Measurements from ENCODE around the gene PCK1.

DNA sequence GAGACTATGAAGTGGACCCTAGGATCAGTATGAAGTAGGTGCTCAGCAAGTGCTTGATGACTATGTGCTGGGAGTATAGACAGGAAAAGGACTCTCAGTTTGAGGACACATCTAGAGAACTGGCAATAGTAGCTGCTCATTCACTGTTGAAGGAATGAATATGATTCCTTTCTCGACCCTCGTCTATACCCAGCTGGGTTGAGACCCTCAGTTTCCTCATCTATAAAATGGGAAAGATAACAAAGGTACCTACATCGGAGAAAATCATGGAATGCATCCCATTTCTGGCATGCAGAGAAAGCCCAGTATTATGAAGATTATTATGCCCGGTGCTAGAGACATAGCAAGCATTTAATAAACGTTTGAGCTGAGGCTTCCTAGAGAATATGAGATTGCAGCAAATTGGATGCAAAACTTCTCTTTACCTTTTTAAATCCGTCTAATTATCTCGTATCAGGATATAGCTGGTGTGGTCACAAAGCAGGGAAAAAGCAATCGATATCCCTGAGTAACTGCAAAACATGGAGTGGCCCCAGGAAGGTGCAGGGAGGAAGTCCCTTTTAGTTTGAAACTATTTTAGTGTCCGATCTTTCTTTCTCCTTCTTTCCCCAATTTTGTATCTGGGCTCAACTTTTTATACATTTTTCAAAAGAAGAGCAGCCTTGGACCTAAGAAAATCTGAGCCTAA, 2.8 kb upstream of the PCK1 start:
- TF ChIP-seq, protein P1, sequence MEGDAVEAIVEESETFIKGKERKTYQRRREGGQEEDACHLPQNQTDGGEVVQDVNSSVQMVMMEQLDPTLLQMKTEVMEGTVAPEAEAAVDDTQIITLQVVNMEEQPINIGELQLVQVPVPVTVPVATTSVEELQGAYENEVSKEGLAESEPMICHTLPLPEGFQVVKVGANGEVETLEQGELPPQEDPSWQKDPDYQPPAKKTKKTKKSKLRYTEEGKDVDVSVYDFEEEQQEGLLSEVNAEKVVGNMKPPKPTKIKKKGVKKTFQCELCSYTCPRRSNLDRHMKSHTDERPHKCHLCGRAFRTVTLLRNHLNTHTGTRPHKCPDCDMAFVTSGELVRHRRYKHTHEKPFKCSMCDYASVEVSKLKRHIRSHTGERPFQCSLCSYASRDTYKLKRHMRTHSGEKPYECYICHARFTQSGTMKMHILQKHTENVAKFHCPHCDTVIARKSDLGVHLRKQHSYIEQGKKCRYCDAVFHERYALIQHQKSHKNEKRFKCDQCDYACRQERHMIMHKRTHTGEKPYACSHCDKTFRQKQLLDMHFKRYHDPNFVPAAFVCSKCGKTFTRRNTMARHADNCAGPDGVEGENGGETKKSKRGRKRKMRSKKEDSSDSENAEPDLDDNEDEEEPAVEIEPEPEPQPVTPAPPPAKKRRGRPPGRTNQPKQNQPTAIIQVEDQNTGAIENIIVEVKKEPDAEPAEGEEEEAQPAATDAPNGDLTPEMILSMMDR (IDR thresholded peaks at IDR 0.05) = no peak
- no peak for TF ChIP-seq POLR2A (IDR thresholded peaks at IDR 0.05)
